ENCODE measurements around the gene CNTNAP5. TPM values are rescaled to one million over a fixed set of nuclear protein-coding genes. Genes with fewer than 3 reads are reported as not detected.

Gene CNTNAP5
- total and polyA plus RNA-seq, 2 of the 13 experiments (the other 11 are each of a cell fraction or from before 2014, with no cell fraction given), result not detected

DNA sequence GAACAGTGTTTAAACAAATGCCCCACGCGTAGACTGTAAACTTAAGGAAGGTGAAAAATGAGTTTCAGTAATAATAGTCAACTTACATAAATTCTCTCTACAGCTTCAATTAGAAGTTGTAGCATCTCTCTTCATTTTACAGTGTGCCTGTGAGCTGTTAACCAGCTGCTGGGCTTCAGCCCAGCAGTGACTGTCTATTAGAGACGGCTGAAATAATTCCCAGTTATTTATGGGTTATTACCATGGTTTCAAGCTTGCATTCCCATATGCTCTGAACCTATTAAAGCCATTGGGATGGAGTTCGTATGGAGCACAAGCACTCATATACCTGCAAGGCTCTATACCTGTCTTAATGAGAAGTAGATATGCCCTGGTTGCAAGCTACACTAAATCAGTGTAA, 501.1 kb downstream of the CNTNAP5 start:
- Histone ChIP-seq H3K9me3 (ENCODE audit: low read length) (no peaks in the 10 kb centered on the region), H3K27ac (ENCODE audit: extremely low read length, insufficient read depth, low read length) (no peak overlapping the region), H3K9ac (ENCODE audit: insufficient read depth, low read depth, low read length) (no peak overlapping the region), H2AFZ (ENCODE audit: low read length) (no peak overlapping the region), H3K4me2 (ENCODE audit: low read depth, low read length) (no peak overlapping the region), H3K4me3 (replicated peaks in 1 of 3; ENCODE audit: insufficient read depth in 1 of 3, low read depth in 2 of 3, low read length in 3 of 3) (no peak overlapping the region), H3K36me3 (replicated peaks in 1 of 2; ENCODE audit: control insufficient read depth in 1 of 2, insufficient read depth in 2 of 2, low read length in 2 of 2) (no peaks in the 10 kb centered on the region), H4K20me1 (ENCODE audit: insufficient read depth, low read length) (no peaks in the 10 kb centered on the region), H3K4me1 (ENCODE audit: insufficient read depth, low read length) (no peaks in the 10 kb centered on the region), H3K79me2 (ENCODE audit: insufficient read depth, low read length) (no peaks in the 10 kb centered on the region), H3K27me3 (ENCODE audit: control insufficient read depth in 1 of 2, insufficient read depth in 2 of 2, low read length in 2 of 2) (no peaks in the 10 kb centered on the region)
- no peak for ATAC-seq
- ChIA-PET CTCF (ENCODE audit: low intra/inter-chr PET ratio, low total read pairs) (no interaction called here), POLR2A (no interaction called here)
- intact Hi-C loops (cut with micrococcal nuclease; ENCODE audit: unreplicated experiment) (no loop called here), in situ Hi-C loops (cut with HindIII; ENCODE audit: extremely low pct_ligation_motif_present, low pct_unique_long_range_greater_than_20kb) (no loop called here)
- no TSS peak for BruUV-seq (replicated peaks)
- 26% methylated on average over 4 of the region's 4 CpGs for WGBS (ENCODE audit: low lambda C conversion rate)
- FAIRE-seq, result no peak
- no peak for DNase-seq (ENCODE audit: low spot score)
- TF ChIP-seq HIVEP1 (CRISPR knock-in tag; IDR thresholded peaks at IDR 0.05) (no peak), SATB2 (CRISPR knock-in tag; IDR thresholded peaks at IDR 0.05) (no peak), ARHGAP35 (CRISPR knock-in tag; IDR thresholded peaks at IDR 0.05; ENCODE audit: borderline replicate concordance) (no peak), SNAPC2 (CRISPR knock-in tag; IDR thresholded peaks at IDR 0.05) (no peak), CENPX (CRISPR knock-in tag; IDR thresholded peaks at IDR 0.05) (no peak), FOXK2 (IDR thresholded peaks at IDR 0.05) (no peak), JUN (CRISPR knock-in tag; IDR thresholded peaks at IDR 0.05) (no peak), HOXA7 (CRISPR knock-in tag; IDR thresholded peaks at IDR 0.05) (no peak), ZFAT (CRISPR knock-in tag; conservative IDR thresholded peaks at IDR 0.05) (no peak)
- TF ChIP-seq, protein P1, sequence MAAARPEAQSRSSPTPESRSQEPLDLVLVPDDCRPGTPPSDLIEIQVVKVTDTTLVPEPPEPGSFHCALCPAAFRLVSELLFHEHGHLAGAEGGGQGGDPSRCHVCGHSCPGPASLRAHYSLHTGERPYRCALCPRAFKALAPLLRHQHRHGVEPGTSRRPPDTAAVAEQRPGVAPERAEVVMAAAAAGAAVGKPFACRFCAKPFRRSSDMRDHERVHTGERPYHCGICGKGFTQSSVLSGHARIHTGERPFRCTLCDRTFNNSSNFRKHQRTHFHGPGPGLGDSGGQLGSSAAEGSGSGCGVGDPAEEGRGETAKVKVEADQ (CRISPR knock-in tag; IDR thresholded peaks at IDR 0.05; ENCODE audit: borderline replicate concordance), result no peak
- TF ChIP-seq, protein P2, sequence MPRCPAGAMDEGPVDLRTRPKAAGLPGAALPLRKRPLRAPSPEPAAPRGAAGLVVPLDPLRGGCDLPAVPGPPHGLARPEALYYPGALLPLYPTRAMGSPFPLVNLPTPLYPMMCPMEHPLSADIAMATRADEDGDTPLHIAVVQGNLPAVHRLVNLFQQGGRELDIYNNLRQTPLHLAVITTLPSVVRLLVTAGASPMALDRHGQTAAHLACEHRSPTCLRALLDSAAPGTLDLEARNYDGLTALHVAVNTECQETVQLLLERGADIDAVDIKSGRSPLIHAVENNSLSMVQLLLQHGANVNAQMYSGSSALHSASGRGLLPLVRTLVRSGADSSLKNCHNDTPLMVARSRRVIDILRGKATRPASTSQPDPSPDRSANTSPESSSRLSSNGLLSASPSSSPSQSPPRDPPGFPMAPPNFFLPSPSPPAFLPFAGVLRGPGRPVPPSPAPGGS (CRISPR knock-in tag; IDR thresholded peaks at IDR 0.05), result no peak
- TF ChIP-seq, protein P3, sequence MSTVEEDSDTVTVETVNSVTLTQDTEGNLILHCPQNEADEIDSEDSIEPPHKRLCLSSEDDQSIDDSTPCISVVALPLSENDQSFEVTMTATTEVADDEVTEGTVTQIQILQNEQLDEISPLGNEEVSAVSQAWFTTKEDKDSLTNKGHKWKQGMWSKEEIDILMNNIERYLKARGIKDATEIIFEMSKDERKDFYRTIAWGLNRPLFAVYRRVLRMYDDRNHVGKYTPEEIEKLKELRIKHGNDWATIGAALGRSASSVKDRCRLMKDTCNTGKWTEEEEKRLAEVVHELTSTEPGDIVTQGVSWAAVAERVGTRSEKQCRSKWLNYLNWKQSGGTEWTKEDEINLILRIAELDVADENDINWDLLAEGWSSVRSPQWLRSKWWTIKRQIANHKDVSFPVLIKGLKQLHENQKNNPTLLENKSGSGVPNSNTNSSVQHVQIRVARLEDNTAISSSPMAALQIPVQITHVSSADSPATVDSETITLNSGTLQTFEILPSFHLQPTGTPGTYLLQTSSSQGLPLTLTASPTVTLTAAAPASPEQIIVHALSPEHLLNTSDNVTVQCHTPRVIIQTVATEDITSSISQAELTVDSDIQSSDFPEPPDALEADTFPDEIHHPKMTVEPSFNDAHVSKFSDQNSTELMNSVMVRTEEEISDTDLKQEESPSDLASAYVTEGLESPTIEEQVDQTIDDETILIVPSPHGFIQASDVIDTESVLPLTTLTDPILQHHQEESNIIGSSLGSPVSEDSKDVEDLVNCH (CRISPR knock-in tag; IDR thresholded peaks at IDR 0.05), result no peak
- TF ChIP-seq, protein P4, sequence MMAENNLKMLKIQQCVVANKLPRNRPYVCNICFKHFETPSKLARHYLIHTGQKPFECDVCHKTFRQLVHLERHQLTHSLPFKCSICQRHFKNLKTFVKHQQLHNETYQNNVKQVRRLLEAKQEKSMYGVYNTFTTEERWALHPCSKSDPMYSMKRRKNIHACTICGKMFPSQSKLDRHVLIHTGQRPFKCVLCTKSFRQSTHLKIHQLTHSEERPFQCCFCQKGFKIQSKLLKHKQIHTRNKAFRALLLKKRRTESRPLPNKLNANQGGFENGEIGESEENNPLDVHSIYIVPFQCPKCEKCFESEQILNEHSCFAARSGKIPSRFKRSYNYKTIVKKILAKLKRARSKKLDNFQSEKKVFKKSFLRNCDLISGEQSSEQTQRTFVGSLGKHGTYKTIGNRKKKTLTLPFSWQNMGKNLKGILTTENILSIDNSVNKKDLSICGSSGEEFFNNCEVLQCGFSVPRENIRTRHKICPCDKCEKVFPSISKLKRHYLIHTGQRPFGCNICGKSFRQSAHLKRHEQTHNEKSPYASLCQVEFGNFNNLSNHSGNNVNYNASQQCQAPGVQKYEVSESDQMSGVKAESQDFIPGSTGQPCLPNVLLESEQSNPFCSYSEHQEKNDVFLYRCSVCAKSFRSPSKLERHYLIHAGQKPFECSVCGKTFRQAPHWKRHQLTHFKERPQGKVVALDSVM (CRISPR knock-in tag; IDR thresholded peaks at IDR 0.05), result no peak
- TF ChIP-seq, protein P5, sequence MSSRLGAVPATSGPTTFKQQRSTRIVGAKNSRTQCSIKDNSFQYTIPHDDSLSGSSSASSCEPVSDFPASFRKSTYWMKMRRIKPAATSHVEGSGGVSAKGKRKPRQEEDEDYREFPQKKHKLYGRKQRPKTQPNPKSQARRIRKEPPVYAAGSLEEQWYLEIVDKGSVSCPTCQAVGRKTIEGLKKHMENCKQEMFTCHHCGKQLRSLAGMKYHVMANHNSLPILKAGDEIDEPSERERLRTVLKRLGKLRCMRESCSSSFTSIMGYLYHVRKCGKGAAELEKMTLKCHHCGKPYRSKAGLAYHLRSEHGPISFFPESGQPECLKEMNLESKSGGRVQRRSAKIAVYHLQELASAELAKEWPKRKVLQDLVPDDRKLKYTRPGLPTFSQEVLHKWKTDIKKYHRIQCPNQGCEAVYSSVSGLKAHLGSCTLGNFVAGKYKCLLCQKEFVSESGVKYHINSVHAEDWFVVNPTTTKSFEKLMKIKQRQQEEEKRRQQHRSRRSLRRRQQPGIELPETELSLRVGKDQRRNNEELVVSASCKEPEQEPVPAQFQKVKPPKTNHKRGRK (CRISPR knock-in tag; IDR thresholded peaks at IDR 0.05), result no peak
